ENCODE results near the gene DROSHA. TPM values are rescaled to one million over a fixed set of nuclear protein-coding genes. Genes with fewer than 3 reads are reported as not detected.

DROSHA gene
- polyA plus RNA-seq, 3 donors, result 2.2 to 12.6 (median 7.6) TPM

DNA sequence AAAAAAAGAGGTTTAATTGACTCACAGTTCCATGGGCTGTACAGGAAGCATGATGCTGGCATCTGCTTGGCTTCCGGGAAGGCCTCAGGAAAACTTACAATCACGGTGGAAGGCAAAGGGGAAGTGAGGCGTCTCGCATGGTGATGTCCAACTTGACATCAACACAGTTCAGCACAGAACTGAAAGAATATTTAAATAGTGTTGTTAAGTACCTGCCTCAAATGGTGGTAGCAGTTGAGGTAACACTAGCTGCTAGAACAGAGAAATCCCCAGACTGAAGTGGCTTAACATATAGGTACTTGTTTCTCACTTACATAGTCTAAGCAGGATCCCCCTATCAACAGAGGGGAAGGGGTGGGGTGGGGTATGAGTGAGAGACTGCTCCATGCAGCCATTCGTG, 141.6 kb downstream of the DROSHA start:
- peaks cover 17 to 19% of the 10 kb centered on the region in 2 donors for H3K4me1 ChIP-seq (ENCODE audit: control insufficient read depth in 1 of 2, insufficient read depth in 2 of 2, low read length in 2 of 2)
- TF ChIP-seq, protein P1, sequence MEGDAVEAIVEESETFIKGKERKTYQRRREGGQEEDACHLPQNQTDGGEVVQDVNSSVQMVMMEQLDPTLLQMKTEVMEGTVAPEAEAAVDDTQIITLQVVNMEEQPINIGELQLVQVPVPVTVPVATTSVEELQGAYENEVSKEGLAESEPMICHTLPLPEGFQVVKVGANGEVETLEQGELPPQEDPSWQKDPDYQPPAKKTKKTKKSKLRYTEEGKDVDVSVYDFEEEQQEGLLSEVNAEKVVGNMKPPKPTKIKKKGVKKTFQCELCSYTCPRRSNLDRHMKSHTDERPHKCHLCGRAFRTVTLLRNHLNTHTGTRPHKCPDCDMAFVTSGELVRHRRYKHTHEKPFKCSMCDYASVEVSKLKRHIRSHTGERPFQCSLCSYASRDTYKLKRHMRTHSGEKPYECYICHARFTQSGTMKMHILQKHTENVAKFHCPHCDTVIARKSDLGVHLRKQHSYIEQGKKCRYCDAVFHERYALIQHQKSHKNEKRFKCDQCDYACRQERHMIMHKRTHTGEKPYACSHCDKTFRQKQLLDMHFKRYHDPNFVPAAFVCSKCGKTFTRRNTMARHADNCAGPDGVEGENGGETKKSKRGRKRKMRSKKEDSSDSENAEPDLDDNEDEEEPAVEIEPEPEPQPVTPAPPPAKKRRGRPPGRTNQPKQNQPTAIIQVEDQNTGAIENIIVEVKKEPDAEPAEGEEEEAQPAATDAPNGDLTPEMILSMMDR (IDR thresholded peaks at IDR 0.05), result no peak
- no peak overlapping the region for H3K4me3 Mint-ChIP-seq
- no peak for DNase-seq
- H3K4me3 ChIP-seq (replicated peaks in 1 of 3; ENCODE audit: low read depth in 2 of 3, low read length in 3 of 3), result no peak overlapping the region
- H3K27me3 Mint-ChIP-seq (ENCODE audit: low read depth in 3 of 3), result peaks cover 0 to 4% (median 0%) of the 10 kb centered on the region in 3 donors
- no peaks in the 10 kb centered on the region for H4K20me1 ChIP-seq (ENCODE audit: insufficient read depth, low read length)
- peaks cover 23% of the 10 kb centered on the region for H3K4me1 Mint-ChIP-seq
- H3K36me3 Mint-ChIP-seq, result no peaks in the 10 kb centered on the region
- WGBS (ENCODE audit: insufficient coverage), result 90% methylated on average over 2 of the region's 5 CpGs
- no peak overlapping the region for H2AFZ ChIP-seq (ENCODE audit: insufficient read depth, low read depth, low read length, poor library complexity, severe bottlenecking)
- H3K9me3 Mint-ChIP-seq, result peaks cover 11 to 31% (median 23%) of the 10 kb centered on the region in 7 donors
- H3K27me3 ChIP-seq (ENCODE audit: control insufficient read depth in 2 of 2, insufficient read depth in 2 of 2, low read length in 2 of 2), result no peaks in the 10 kb centered on the region
- no peaks in the 10 kb centered on the region for H3K79me2 ChIP-seq (ENCODE audit: insufficient read depth, low read length)
- no peak overlapping the region for H3K4me2 ChIP-seq (replicated peaks; ENCODE audit: extremely low read depth, low read length, poor library complexity, severe bottlenecking)
- no peak overlapping the region for H3K9ac ChIP-seq (ENCODE audit: insufficient read depth, low read length, poor library complexity, severe bottlenecking)
- intact Hi-C loops (cut with micrococcal nuclease), result no loop called here
- no peak overlapping the region for H3K27ac Mint-ChIP-seq
- H3K27ac ChIP-seq (ENCODE audit: low read depth in 1 of 2, low read length in 2 of 2), result no peak overlapping the region
- peaks cover 13 to 17% of the 10 kb centered on the region in 2 donors for H3K9me3 ChIP-seq (replicated peaks in 1 of 2; ENCODE audit: control insufficient read depth in 1 of 2, insufficient read depth in 1 of 2, low read length in 2 of 2)
- no peaks in the 10 kb centered on the region for H3K36me3 ChIP-seq (replicated peaks in 1 of 2; ENCODE audit: control insufficient read depth in 1 of 2, insufficient read depth in 2 of 2, low read length in 2 of 2)

DNA sequence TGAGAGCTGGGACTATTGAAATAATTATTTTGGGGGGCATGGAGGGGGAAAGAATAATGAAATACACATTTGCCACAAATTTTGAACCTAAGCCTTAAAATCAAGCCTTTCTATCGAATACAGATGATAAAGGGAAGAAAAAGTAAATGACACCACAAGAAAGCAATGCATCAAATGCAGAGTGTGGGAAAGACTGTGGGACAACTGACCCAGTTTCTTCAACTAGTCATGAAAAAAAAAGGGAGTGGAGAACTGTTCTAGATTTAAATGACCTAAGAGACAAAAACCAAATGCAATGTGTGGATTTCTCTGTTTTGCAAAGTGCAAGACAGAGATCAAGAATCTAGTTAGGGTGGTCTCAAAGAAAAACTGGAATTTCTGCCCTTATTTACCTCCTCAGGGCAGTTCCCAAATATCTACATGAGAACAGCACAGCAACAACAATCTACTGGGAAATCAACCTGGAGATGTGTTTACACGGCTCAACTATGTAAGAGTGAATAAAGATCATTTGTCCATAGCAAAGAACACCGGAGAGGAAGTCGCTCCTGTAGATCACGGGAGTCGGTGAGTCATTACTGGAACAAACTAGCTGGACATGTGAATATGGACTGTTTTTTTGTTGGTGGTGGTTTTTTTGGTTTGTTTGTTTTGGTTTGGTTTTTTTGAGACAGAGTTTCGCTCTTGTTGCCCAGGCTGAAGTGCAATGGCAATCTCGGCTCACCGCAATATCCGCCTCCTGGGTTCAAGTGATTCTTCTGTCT, 145.9 kb downstream of the DROSHA start:
- H3K9me3 Mint-ChIP-seq, result peaks cover 9 to 35% (median 24%) of the 10 kb centered on the region in 7 donors
- Histone ChIP-seq H3K4me1 (ENCODE audit: control insufficient read depth in 1 of 2, insufficient read depth in 2 of 2, low read length in 2 of 2) (peaks cover 0 to under 1% of the 10 kb centered on the region in 2 donors), H3K4me3 (replicated peaks in 1 of 3; ENCODE audit: low read depth in 2 of 3, low read length in 3 of 3) (no peak overlapping the region), H2AFZ (ENCODE audit: insufficient read depth, low read depth, low read length, poor library complexity, severe bottlenecking) (no peak overlapping the region), H3K79me2 (ENCODE audit: insufficient read depth, low read length) (no peaks in the 10 kb centered on the region), H4K20me1 (ENCODE audit: insufficient read depth, low read length) (no peaks in the 10 kb centered on the region), H3K27ac (ENCODE audit: low read depth in 1 of 2, low read length in 2 of 2) (no peak overlapping the region), H3K4me2 (replicated peaks; ENCODE audit: extremely low read depth, low read length, poor library complexity, severe bottlenecking) (no peak overlapping the region), H3K36me3 (replicated peaks in 1 of 2; ENCODE audit: control insufficient read depth in 1 of 2, insufficient read depth in 2 of 2, low read length in 2 of 2) (no peaks in the 10 kb centered on the region), H3K9ac (ENCODE audit: insufficient read depth, low read length, poor library complexity, severe bottlenecking) (no peak overlapping the region), H3K27me3 (ENCODE audit: control insufficient read depth in 2 of 2, insufficient read depth in 2 of 2, low read length in 2 of 2) (no peaks in the 10 kb centered on the region), H3K9me3 (replicated peaks in 1 of 2; ENCODE audit: control insufficient read depth in 1 of 2, insufficient read depth in 1 of 2, low read length in 2 of 2) (peaks cover 13 to 17% of the 10 kb centered on the region in 2 donors)
- H3K27ac Mint-ChIP-seq, result no peak overlapping the region
- peaks cover 2% of the 10 kb centered on the region for H3K4me1 Mint-ChIP-seq
- H3K27me3 Mint-ChIP-seq (ENCODE audit: low read depth in 3 of 3), result peaks cover 0 to 3% (median 0%) of the 10 kb centered on the region in 3 donors
- H3K36me3 Mint-ChIP-seq, result no peaks in the 10 kb centered on the region
- TF ChIP-seq, protein P1 (IDR thresholded peaks at IDR 0.05), result no peak
- 92% methylated on average over 6 of the region's 10 CpGs for WGBS (ENCODE audit: insufficient coverage)
- intact Hi-C loops (cut with micrococcal nuclease), result no loop called here
- H3K4me3 Mint-ChIP-seq, result no peak overlapping the region
- no peak for DNase-seq
